GM19240 (cell line): ENCODE results near the gene PPP1R1B.

Source experiments
- DNase-seq: peaks from one replicate; pipeline ENCODE4 v3.0.0; 2011; ENCODE audit warnings: low spot score; ENCODE audit not compliant: insufficient read length

PPP1R1B gene

DNA sequence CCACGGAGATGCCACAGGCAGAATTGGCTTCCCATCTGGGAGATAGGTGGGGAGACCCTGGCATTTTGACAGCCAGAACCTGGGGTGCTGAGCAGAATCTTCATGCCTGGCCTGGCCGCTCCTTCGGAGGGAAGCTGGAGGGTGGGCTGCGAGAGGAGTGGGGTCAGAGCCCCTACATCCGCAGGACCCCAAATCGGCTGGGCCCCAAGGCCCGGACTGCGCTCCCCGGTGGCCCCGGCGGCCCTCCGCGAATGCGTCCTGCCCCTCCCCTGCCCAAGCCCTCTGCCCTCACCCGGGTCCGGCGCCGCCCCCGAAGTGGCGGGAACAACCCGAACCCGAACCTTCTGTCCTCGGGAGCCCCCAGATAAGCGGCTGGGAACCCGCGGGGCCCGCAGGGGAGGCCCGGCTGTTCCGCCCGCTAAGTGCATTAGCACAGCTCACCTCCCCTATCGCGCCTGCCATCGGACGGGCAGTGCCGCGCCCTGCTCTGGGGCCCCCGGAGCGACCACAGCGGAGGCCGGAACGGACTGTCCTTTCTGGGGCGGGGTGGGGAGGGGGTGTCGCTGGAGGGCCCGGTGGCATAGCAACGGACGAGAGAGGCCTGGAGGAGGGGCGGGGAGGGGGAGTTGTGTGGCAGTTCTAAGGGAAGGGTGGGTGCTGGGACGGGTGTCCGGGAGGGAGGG is 40.7 kb downstream of the PPP1R1B start:
- DNase-seq: no peak

DNA sequence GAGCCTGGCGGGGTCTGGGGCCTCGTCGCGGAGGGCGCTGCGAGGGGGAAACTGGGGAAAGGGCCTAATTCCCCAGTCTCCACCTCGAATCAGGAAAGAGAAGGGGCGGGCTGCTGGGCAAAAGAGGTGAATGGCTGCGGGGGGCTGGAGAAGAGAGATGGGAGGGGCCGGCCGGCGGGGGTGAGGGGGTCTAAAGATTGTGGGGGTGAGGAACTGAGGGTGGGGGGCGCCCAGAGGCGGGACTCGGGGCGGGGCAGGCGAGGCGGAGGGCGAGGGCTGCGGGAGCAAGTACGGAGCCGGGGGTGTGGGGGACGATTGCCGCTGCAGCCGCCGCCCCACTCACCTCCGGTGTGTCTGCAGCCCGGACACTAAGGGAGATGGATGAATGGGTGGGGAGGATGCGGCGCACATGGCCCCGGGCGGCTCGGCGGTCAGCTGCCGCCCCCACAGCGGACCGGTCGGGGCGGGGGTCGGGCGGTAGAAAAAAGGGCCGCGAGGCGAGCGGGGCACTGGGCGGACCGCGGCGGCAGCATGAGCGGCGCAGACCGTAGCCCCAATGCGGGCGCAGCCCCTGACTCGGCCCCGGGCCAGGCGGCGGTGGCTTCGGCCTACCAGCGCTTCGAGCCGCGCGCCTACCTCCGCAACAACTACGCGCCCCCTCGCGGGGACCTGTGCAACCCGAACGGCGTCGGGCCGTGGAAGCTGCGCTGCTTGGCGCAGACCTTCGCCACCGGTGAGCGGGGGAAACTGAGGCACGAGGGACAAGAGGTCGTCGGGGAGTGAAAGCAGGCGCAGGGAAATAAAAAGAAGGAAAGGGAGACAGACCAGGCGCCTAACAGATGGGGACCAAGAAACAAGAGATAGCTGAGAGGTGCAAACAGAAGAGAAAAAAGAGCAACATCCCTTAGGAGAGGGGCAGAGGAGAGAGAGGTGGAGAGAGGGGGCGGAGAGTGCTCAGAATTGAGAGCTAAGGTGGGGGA is 41.5 kb downstream of the PPP1R1B start, which contains the start of gene PNMT:
Gene PNMT, plus strand, starts transcription at position 509 of the 980 bp plus-strand sequence. Its CDS starts 23 bp downstream, at position 532.
- peak; percentile 63 for DNase-seq

DNA sequence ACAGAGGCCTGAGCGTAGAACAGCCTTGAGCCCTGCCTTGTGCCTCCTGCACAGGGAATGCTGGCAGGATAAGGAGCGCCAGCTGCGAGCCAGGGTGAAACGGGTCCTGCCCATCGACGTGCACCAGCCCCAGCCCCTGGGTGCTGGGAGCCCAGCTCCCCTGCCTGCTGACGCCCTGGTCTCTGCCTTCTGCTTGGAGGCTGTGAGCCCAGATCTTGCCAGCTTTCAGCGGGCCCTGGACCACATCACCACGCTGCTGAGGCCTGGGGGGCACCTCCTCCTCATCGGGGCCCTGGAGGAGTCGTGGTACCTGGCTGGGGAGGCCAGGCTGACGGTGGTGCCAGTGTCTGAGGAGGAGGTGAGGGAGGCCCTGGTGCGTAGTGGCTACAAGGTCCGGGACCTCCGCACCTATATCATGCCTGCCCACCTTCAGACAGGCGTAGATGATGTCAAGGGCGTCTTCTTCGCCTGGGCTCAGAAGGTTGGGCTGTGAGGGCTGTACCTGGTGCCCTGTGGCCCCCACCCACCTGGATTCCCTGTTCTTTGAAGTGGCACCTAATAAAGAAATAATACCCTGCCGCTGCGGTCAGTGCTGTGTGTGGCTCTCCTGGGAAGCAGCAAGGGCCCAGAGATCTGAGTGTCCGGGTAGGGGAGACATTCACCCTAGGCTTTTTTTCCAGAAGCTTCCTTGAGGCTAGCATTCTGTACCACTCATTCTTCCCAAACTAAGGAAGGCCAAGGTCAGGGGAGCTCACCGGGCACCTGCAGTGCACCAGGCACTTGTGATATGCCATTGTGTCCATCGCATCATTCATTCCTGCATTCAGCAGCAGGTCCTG is 43.4 kb downstream of the PPP1R1B start:
- no peak for DNase-seq

DNA sequence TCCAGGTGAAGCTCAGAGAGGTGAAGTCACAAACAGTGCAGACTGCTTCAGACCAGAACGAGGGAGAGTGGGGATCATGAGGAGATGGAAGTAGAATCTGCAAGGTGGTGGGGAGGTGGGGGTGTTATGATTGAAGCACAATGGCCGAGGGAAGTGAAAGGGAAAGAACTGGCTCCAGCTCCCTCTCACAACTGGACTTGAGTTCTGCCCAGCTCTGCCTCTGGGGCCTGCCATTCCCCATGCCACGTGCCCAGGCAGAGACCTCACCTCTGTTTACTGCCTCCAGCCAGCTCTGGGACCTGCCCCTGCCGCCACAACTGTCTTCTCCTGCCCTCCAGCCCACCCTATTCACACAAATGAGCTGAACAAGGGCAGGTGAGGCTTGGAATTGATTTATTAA is 44.0 kb downstream of the PPP1R1B start:
- DNase-seq: no peak

- no peak for DNase-seq
These were observed 45.1 kb downstream of the PPP1R1B start for GRCh38 chr17:39671651-39672521.

- DNase-seq: no peak
These were observed 46.0 kb downstream of the PPP1R1B start for GRCh38 chr17:39672522-39673334.

DNA sequence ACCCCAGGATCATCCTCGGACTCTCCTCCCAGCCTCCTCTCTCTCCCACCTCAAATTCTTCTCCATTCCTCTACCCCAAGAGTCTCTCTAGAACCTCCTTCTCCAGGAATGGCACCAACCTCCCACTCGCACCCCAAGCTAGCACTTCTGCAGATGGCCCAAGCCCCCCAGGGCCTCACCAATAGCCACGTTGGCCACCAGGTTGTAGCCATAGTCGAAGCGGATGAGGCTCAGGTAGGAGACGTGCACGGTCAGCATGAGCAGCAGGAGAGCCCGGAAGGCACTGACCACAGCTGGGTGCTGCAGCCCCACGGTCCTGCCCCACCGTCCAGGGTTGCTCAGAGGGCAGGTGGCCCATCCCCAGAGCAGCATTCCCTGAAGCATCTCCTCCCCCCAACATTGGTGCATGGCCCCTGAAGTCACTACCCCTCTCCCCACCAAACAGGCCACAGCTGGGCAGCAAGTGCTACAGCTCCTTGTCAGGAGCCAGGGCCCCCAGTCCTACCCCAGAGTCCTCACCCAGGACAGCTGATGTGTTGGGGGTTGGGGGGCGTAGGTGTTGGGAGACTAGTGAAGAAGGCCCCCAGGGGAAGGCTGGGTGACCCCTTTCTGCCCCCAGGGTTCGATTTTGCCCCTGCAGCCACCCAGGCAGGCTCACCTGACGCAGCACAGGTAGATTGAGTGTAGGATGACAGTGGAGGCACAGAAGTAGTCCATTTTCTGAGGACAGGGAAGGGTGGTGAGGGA is 46.8 kb downstream of the PPP1R1B start:
- DNase-seq: no peak

GRCh38 chr17:39674179-39674578 is 47.4 kb downstream of the PPP1R1B start:
- DNase-seq: no peak

GRCh38 chr17:39674702-39675389 is 48.1 kb downstream of the PPP1R1B start:
- DNase-seq: no peak

- DNase-seq: no peak
These were observed 48.8 kb downstream of the PPP1R1B start for GRCh38 chr17:39675390-39676082.

DNA sequence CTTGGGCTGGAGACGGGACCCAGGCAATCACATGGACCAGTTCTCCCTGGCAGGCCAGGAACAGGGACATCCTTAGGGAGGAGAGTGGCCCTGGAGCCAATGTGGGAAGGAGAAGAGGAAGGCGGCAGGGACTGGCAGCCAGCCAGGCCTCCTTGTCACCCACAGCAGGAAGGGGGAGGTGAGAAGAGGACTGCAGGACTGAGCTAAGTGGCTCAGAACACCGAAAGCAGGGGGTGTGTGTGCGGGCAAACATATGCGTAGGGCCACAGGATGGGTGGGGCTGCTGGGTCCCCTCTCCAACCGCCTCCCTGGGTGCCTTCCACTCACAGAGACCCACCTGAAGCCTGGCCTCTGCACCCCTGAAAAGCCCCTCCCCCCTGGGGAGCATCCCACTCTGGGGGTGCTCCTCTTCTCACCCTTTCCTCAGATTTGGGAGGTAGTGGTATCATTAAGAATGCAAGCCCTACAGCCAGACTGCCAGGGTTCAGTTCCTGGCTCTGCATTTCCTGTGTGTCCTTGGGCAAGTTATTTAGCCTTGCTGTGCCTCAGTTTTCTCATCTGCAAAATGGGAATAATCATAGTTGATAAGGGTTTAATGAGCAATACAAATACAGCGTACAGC is 49.6 kb downstream of the PPP1R1B start:
- DNase-seq: no peak

- no peak for DNase-seq
These were observed 50.3 kb downstream of the PPP1R1B start for GRCh38 chr17:39677072-39677471.

DNA sequence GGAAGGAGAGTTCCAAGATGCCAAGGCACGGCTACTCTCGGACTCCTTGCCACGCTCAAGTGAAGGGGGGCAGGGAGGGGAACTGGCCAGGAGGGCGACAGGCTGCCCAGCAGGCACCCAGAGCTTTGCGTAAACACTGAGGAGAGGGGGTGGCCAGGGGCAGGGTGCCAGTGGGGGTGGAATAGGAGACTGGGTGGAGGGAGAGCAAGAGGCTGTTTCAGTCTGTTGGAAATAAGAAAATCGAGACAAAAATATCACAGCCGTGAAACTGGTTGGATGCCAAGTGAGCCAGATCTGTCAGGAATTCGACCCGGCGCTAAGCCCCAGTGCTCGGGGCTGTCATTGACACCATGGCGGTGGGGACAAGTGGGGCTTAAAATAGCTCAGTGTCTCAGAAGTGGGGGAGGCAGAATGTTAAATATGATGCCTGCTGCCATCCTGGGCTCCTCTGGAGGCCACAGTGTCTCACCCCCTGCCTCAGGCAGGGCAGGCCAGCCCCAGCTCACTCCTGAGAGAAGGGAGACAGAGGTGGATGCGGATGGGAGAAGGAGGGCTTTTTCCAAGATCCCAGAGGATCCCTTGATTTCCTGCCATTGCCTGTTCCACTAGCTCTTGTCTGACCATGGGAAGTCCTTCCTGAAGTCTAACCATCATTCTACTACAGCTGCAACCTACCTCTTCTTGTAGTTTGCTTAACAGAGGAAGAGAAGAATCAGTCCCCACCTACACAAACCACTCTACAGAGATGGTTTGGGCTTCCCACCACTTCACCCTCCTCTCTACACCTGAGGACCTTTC is 51.0 kb downstream of the PPP1R1B start:
- DNase-seq: no peak

- no peak for DNase-seq
These were observed 51.8 kb downstream of the PPP1R1B start for GRCh38 chr17:39678340-39679116.

DNA sequence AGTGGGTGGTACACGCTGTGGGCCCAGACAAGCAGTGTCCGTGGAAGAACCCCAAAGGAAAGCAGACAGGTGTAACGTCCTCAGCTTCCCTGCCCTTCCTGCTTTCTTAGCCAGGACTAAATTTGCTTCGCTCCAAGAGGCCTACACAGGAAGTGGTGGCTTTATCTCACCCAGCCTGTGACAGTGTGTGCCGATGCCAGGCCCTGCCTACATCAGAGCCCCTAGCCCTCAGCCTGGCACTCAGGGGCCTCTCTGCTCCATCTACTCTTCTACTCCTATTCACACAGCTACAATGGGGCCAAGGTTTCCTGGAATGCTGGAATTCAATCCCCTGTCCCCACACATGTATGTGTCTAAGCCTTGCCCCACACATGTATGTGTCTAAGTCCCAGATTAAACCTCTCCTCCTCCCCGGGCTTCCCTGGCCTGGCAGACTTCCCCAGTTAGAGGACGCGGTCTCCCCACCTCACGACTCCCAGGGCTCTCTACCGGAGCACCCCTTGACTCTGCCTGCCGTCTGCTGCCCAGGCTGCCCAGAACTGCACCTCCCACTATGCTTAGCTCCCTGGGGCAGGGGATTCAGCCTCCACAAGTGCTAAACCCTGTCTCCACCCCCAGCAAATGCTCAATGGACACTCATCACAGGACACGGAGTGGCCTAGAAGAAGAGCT is 52.9 kb downstream of the PPP1R1B start:
- DNase-seq: no peak
